SK-N-MC (cell line): ENCODE measurements around the gene DDX31.

Experiments used
- DNase-seq: peaks from one replicate; pipeline ENCODE4 v3.0.0-alpha.2; 2011; ENCODE audit warnings: low read depth, low spot score
- H3K27ac ChIP-seq: fragments of 200-600 bp; sonication (generic); 2 replicates; pipeline ENCODE4 v1.5.1; 2016; ENCODE audit warnings: mixed run types
- H3K36me3 ChIP-seq: fragments of 200-600 bp; sonication (generic); 2 replicates; pipeline ENCODE4 v1.6.1; 2017; ENCODE audit warnings: antibody characterized with exemption, low read length, mixed read lengths; ENCODE audit not compliant: insufficient read depth
- H3K4me3 ChIP-seq: fragments of 200-600 bp; sonication (generic); 2 replicates; pipeline ENCODE4 v1.5.1; 2016
- H3K9ac ChIP-seq: fragments of 200-600 bp; sonication (generic); 2 replicates; pipeline ENCODE4 v1.8.0; 2017; ENCODE audit warnings: mixed run types, mixed read lengths; ENCODE audit not compliant: insufficient read length
- H3K9me3 ChIP-seq: fragments of 200-600 bp; sonication (generic); 2 replicates; pipeline ENCODE4 v1.6.1; 2017; ENCODE audit warnings: low read depth, mild to moderate bottlenecking, antibody characterized with exemption, low read length, moderate library complexity, mixed read lengths
- EZH2 ChIP-seq: fragments of 200-600 bp; sonication (generic); IDR thresholded peaks from one replicate; pipeline ENCODE4 v1.6.1; 2017; ENCODE audit warnings: antibody characterized with exemption
- FOXP2 ChIP-seq: optimal IDR thresholded peaks from 2 replicates; pipeline ENCODE3; 2011; ENCODE audit warnings: mild to moderate bottlenecking, moderate library complexity; ENCODE audit not compliant: insufficient read depth; ENCODE audit errors: extremely low read length, control extremely low read depth
- POLR2AphosphoS5 ChIP-seq: IDR thresholded peaks from 2 replicates; pipeline ENCODE4 v1.6.1; 2012; ENCODE audit warnings: mild to moderate bottlenecking, low read depth, low read length, borderline replicate concordance

Gene DDX31

DNA sequence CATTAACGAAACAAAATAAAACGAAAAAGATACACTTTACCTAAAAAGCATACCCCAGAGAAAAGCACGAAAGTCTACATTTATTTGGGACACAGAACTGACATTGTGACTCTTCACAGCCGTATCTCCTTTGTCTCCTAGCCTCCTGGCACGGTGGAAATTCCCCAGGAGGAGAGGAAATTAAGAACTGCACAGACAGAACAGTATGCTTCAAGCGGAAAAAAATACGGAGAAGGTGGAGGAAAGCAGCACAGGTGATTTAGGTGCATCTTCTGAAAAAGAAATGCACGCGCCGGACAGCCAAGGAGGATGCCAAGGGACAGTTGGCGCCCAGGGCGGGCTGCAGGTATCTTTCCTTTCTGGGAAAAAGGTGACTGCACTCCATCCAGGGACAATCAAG is 32.0 kb downstream of the DDX31 start:
- no peak overlapping the region for H3K4me3 ChIP-seq
- TF ChIP-seq EZH2, result no peak
- TF ChIP-seq FOXP2, result no peak
- TF ChIP-seq POLR2AphosphoS5, result no peak
- H3K9ac ChIP-seq, result no peak overlapping the region
- H3K36me3 ChIP-seq, result peaks cover 65% of the 10 kb centered on the region
- no peak overlapping the region for H3K27ac ChIP-seq
- no peaks in the 10 kb centered on the region for H3K9me3 ChIP-seq
- no peak for DNase-seq

DNA sequence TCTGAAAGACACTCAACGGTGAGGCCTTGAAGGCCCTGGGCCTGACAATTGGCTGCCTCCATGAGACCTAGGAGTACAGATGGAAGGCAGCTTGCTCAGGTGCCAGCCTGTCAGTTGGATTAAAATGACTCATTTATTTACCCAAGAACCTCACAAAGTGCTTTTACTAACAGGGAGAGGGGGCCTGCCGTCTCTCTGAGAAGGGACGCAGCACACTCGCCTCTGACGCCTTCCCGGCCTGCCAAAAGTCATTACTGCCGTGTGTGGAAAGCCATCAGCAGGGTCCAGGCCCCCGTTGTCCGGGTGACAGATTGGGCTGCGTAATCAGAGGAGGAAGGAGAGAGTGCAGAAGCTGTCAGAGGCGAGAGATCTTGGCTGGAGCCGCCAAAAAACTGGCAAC is 32.4 kb downstream of the DDX31 start:
- H3K9ac ChIP-seq, result no peak overlapping the region
- H3K9me3 ChIP-seq, result no peaks in the 10 kb centered on the region
- peaks cover 65% of the 10 kb centered on the region for H3K36me3 ChIP-seq
- DNase-seq, result no peak
- no peak overlapping the region for H3K27ac ChIP-seq
- TF ChIP-seq FOXP2 (no peak), POLR2AphosphoS5 (no peak), EZH2 (no peak)
- no peak overlapping the region for H3K4me3 ChIP-seq

DNA sequence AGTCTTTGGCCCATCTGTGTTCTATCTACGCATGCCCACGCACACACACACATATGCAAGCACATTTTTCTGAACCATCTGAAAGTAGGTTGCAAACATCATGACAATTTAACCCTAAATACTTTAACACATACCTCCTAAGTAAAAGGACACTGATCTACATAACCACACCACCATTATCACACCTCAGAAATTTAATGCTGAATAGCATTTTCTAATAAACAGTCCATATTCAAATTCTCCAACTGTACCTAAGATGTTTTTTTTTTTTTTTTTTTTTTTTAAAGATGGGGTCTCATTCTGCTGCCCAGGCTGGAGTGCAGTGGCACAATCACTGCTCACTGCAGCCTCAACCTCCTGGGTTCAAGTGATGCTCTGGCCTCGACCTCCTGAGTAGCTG is 35.5 kb downstream of the DDX31 start:
- no peak overlapping the region for H3K27ac ChIP-seq
- no peaks in the 10 kb centered on the region for H3K9me3 ChIP-seq
- no peak overlapping the region for H3K4me3 ChIP-seq
- no peak for TF ChIP-seq EZH2
- no peak for TF ChIP-seq FOXP2
- no peak for TF ChIP-seq POLR2AphosphoS5
- peaks cover 70% of the 10 kb centered on the region for H3K36me3 ChIP-seq
- H3K9ac ChIP-seq, result no peak overlapping the region
- DNase-seq, result no peak

DNA sequence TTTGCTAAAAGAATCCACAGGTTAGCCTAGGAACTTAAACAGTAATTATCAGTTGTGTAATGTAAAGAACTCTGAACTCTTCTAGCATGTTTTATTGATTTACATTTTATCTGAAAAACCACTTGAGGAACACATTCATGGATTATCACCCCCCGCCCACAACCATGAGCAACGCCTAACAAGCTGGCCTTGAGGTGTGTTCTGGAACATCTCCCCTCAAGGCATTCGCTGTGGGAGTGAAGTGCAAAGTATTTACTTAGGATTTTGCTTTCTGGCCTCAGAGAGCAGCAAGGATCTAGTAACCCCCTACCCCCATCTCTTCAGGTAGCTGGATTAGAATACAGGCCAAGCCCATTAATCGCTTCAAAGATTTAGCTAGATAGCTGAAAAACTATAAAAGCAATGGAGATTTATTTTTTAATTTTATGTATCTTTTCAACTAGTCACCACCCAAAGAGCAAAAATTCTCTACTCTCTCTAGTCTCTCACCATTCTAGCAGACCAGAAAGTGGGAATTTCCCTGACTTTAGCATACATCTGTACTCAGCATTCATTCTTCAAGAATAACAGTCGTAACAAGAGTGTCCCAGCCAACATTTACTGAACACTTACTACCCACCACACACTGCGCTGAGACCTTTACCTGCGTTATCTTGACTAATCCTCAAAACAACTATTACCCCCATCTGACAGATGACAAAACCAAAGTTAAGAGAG is 37.2 kb downstream of the DDX31 start:
- Histone ChIP-seq H3K4me3 (no peak overlapping the region), H3K27ac (no peak overlapping the region), H3K9me3 (no peaks in the 10 kb centered on the region), H3K9ac (no peak overlapping the region), H3K36me3 (peaks cover 66% of the 10 kb centered on the region)
- TF ChIP-seq EZH2 (no peak), POLR2AphosphoS5 (no peak), FOXP2 (no peak)
- DNase-seq, result no peak

DNA sequence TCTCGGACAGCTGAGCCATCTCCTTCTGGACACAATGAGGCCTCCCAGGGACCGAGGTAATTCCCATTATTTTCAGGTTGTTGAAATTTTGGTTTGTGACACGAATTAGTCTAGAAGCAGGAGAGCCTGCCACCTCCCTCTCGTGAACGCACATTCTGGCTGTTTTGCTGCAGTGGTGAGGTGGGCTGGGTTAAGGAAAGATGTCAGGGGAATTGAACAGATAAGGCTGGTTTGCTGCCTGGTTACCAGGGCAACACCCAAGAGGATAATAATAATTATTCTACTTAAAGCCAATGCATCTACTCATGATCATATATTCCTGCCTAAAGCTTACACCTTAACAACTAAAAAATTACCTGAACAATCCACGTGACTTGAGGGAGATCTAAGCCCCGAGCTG is 38.1 kb downstream of the DDX31 start:
- Histone ChIP-seq H3K27ac (no peak overlapping the region), H3K9ac (no peak overlapping the region), H3K9me3 (no peaks in the 10 kb centered on the region), H3K36me3 (peaks cover 64% of the 10 kb centered on the region), H3K4me3 (no peak overlapping the region)
- no peak for TF ChIP-seq EZH2
- no peak for TF ChIP-seq FOXP2
- no peak for TF ChIP-seq POLR2AphosphoS5
- no peak for DNase-seq

GRCh38 chr9:132631280-132631679 is 38.5 kb downstream of the DDX31 start:
- TF ChIP-seq POLR2AphosphoS5, result no peak
- no peak for TF ChIP-seq EZH2
- TF ChIP-seq FOXP2, result no peak
- Histone ChIP-seq H3K9ac (no peak overlapping the region), H3K4me3 (no peak overlapping the region), H3K9me3 (no peaks in the 10 kb centered on the region), H3K27ac (no peak overlapping the region), H3K36me3 (peaks cover 60% of the 10 kb centered on the region)
- DNase-seq, result no peak

- no peak overlapping the region for H3K4me3 ChIP-seq
- DNase-seq, result no peak
- no peak for TF ChIP-seq FOXP2
- no peak for TF ChIP-seq EZH2
- no peak overlapping the region for H3K27ac ChIP-seq
- no peaks in the 10 kb centered on the region for H3K9me3 ChIP-seq
- no peak overlapping the region for H3K9ac ChIP-seq
- H3K36me3 ChIP-seq, result peaks cover 58% of the 10 kb centered on the region
These were observed 39.0 kb downstream of the DDX31 start for GRCh38 chr9:132630811-132631210.

DNA sequence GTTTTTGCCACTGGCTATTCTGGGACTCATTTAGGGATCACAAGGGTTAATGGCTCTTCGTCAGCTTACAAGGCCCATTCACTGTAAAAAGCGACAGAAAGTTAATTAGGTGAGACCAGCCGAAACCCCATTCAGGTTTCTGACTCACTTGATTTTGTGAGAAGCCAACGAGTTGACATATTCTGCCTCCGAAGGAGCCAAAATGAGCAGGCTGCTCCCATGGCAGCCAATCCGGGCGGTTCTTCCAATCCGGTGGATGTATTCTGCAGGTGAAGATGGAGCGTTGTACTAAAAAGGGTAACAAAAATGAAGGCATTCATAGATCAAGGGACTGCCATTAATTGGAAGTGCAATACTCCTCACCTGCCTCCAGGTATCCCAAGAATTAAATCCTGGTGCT is 39.7 kb downstream of the DDX31 start:
- Histone ChIP-seq H3K9ac (no peak overlapping the region), H3K9me3 (no peaks in the 10 kb centered on the region), H3K36me3 (peaks cover 62% of the 10 kb centered on the region), H3K27ac (no peak overlapping the region), H3K4me3 (no peak overlapping the region)
- TF ChIP-seq FOXP2 (no peak), EZH2 (no peak), POLR2AphosphoS5 (no peak)
- no peak for DNase-seq

- Histone ChIP-seq H3K27ac (no peak overlapping the region), H3K4me3 (no peak overlapping the region), H3K9me3 (no peaks in the 10 kb centered on the region), H3K9ac (no peak overlapping the region), H3K36me3 (peaks cover 71% of the 10 kb centered on the region)
- DNase-seq, result no peak
- TF ChIP-seq FOXP2, result no peak
These were observed 41.0 kb downstream of the DDX31 start for GRCh38 chr9:132628746-132629145.
